CMK (cell line): Measurements from ENCODE around the gene ARHGAP12.
A peak's percentile ranks its signal among the peaks of the same experiment; 100 is the strongest.

Experiments
- DNase-seq: peaks from one replicate; pipeline ENCODE4 v3.0.0-alpha.2; 2010; ENCODE audit warnings: low read depth

Gene ARHGAP12, protein sequence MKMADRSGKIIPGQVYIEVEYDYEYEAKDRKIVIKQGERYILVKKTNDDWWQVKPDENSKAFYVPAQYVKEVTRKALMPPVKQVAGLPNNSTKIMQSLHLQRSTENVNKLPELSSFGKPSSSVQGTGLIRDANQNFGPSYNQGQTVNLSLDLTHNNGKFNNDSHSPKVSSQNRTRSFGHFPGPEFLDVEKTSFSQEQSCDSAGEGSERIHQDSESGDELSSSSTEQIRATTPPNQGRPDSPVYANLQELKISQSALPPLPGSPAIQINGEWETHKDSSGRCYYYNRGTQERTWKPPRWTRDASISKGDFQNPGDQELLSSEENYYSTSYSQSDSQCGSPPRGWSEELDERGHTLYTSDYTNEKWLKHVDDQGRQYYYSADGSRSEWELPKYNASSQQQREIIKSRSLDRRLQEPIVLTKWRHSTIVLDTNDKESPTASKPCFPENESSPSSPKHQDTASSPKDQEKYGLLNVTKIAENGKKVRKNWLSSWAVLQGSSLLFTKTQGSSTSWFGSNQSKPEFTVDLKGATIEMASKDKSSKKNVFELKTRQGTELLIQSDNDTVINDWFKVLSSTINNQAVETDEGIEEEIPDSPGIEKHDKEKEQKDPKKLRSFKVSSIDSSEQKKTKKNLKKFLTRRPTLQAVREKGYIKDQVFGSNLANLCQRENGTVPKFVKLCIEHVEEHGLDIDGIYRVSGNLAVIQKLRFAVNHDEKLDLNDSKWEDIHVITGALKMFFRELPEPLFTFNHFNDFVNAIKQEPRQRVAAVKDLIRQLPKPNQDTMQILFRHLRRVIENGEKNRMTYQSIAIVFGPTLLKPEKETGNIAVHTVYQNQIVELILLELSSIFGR

DNA sequence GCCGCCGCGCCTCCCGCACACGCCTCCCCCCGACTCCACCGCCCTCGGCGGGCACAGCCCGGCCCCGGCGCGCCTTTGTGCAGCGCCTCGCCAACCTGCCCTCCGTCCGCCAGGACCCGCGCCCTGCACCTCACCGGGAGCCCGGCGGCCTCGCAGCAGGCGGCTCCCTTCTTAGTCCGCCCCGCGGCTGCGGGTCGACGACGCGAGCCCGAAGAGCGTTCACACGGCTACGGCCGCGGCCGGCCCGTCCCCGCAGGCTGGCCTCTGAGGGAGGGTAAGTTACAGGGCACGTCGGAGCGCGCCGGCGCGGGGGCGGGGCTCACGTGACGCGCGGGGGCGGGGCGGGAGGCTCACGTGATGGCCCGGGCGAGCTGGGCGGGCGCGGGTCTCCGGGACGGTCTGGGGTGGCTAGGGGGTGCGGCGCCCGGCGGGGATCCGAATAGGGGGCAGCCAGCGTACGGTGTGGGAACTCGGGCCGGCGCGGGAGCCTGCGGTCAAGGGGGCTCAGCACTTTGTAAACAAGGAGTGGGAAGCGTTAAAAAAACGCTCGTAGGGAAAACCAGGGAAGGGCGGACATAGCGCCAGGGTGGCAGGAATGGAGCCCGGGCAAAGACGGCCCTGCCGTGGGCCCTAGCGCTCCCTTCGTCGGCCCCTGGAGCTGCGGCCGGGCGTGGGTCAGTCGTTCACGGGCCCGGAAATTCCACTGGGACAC lies at the start of gene ARHGAP12:
ARHGAP12 (minus strand) TSS at position 283 of the 712 bp plus-strand sequence. CDS start 19,976 bp downstream, outside the sequence.
- peak; percentile 45 for DNase-seq

DNA sequence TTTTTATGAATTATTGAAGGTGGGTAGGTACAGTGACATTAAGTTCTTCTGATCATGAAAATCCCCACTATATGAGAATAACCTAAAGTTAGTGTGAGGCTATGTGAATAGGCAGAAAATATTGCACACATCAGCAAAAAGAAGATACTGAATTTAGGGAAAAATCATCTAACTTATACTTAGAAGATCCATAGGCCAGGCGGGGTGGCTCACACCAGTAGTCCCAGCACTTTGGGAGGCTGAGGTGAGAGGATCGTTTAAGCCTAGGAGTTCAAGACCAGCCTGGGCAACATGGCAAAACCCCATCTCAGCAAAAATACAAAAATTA lies 49.5 kb upstream of the ARHGAP12 start:
- DNase-seq: no peak

DNA sequence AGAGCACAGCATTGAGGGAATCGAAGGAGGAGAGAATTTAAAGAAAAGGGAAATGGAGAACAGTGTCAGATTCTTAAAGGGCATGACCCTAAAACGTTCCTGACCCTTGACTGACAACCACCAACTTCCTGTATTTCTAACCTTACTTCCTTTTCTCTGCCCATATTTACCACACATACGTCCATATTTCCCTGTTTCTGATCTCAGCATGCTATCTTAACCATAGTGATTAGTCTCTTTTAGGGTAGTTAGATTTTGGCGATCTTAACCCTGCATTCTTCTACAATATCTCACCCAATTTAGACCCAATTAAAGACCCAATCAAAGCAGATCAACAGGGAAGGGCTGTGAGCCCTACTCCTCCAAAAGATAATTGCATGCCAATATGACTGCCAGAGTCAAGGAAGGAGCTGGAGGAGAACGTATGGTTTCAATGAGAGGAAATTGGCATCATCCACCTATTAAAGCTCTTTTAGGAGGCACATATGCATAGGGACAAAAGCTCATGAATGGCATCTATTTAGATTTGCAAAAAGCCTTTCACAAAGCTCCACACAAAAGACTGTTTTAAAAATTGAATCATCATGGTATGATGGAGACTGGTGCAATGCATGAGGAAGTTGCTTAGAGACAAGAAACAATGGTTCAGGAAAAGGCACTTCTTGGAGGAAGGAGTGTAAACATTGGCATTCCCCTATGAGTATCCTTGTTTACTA lies 49.0 kb upstream of the ARHGAP12 start:
- peak; percentile 21 for DNase-seq

DNA sequence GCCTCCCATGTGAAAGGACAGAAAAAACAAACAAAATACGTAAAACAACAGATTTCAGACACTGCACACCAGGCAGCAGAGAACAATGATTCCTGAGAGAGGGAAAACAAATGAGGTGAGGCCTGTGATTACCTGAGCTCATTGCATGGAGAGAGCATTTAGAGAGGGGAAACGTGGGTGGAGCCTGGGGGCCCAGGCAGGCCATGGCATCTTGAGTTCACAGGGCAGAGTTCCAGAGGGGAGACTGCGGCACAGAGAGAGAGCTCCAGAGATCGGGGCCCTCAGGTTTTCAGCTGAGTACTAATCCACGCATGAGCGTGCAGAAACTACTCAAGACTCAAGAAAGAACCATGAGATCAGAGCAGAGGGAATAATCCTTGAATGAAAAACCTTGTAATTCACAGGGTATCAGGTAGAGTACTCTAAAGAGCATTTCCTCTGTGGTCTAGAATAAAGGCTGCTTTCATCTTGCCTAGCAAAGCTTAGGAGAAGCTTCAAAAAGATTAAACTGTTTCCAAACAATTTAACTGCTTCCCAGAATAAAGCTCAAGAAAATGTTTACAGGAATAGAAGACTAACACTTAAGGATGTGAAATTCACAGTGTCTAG lies 46.6 kb upstream of the ARHGAP12 start:
- DNase-seq: no peak

DNA sequence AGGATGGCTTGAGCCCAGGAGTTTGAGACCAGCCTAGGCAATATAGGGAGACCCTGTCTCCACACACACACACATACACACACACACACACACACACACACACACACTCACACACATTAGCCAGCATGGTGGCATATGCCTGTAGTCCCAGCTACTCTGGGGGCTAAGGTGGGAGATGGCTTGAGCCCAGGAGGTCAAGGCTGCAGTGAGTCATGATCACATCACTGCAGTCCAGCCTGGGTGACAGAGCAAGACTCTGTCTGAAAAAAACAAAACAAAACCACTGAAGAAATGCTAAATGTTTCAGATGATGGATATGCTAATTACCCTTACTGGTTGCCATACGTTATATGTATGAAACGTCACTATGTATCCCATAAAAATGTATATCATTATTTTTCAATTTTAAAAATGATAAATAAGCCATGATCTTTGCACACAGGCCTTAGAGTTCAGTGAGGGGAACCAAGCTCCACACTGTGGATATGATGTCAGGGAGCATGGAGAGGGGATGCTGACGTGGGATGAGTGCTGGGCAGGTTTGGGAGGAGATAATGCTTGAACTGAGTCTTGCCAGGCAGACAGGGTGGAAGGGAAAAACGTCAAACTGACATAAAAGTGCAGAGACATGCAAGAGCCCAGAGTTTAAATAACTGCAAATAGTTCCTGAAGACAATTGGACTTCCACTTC lies 45.9 kb upstream of the ARHGAP12 start:
- DNase-seq: no peak

DNA sequence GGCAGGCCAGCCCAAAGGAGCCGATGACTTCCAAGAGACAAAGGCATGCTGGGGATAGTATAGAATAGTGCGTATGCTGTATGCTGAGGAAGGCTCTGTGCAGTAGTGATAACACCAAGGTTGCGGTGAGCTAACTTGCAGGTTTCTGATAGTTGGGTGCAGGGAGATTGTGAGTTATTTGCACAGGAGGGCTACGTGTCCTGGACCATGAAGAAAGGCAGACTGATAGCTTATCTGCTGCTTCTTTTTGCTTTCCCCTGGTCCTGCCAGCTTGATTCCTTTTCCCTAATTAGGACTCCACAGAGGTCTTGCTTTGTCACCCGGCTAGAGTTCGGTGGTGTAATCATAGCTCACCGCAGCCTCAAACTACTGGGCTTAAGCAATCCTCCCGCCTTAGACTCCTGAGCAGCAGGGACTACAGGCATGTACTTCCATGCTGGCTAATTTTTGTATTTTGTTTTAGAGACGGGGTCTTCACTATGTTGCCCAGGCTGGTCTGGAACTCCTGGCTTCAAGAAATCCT lies 43.9 kb upstream of the ARHGAP12 start:
- peak; percentile 72 for DNase-seq

DNA sequence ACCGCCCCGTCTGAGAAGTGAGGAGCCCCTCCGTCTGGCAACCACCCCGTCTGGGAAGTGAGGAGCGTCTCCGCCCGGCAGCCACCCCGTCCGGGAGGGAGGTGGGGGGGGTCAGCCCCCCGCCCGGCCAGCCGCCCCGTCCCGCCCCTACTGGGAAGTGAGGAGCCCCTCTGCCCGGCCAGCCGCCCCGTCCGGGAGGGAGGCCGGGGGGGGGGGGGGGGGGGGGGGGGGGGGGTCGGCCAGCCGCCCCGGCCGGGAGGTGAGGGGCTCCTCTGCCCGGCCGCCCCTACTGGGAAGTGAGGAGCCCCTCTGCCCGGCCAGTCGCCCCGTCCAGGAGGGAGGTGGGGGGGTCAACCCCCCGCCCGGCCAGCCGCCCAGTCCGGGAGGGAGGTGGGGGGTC lies 41.2 kb upstream of the ARHGAP12 start:
- DNase-seq: peak; percentile 5

DNA sequence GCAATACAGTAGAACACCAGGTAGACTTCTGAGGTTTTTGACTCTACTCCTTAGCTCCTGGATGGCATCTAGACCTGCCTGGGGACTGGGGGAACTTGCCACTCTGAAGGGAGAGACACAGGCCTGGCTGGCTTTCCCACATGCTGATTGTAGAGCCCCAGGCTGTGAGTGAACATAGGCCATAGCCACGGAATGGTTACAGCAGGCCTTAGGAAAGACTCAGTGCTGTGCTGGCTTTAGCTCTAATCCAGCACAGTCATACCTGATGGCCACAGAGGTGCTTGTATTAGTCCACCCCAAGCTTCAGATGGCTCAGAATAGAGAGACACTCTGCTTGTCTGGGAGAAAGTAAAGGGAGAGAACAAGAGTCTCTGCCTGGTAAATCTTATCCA lies 35.0 kb upstream of the ARHGAP12 start:
- DNase-seq: no peak

DNA sequence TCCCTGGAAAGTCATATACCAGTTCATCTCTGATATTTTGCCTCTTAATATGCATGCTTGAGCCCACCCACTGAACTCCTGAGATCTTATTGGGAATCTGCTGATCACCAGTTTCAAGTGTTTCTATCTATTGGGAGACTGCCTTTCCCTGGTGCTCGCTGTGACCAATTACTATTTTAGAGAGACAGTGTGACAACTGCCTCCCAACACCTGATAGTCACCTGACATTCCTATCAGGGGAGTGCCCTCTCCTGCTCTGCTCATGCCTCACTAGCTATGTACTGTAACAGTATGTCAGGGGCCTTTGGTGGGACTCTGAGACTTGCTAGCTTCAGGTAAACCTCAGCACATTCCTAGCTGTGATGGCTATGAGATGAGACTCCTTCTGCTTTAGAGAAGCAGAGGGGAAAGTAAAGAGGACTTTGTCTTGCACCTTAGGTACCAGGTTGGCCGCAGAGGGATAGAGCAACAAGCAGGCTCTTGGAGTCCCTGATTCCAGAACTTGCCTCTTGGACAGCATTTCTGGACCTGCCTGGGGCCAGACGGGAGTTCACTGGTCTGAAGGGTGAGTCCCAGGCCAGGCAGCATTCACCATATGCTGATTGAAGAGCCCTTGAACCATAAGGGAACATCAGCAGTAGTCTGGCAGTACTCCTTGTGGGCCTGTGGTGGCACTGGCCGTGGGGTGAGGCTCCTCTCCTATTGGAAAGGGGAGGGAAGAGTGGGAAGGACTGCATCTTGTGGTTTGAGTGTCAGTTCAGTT lies 34.4 kb upstream of the ARHGAP12 start:
- no peak for DNase-seq

DNA sequence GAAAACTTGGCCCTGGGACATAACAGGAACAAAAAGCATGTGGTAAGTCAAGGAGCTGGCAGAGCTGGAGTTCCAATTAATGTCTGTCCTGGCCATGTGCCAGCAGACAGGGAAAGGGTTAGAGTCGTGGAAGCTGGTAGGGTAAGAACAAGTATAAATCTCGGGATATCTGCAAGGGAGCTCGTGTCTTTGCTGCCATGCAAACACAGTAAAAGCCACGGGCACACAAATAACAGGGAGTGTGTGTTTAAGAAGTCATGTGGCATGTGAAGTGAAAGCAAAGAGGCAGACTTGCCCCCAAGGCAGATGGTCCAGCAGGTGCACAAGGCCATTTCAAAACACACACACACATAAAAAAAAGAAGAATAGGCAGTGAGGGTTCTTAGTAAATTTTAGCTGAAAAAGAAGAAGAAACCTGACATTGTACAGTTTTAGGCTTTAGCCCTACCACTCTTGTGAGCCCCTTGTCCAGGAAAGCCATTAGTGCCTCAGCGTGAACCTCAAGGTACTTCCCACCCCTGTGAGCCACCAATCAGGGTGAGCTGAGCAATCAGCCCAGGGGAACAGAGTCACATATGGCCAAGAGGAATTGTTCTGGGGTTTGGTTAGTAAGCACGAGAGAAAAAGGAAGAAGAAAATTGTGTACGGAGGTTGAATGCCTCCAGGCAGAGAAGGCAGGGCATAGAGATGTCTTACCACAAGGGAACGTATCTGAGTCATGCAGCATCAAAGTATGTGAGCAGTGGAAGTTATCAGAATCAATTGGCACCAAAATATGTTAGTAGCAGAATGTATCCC lies 32.8 kb upstream of the ARHGAP12 start:
- DNase-seq: no peak

DNA sequence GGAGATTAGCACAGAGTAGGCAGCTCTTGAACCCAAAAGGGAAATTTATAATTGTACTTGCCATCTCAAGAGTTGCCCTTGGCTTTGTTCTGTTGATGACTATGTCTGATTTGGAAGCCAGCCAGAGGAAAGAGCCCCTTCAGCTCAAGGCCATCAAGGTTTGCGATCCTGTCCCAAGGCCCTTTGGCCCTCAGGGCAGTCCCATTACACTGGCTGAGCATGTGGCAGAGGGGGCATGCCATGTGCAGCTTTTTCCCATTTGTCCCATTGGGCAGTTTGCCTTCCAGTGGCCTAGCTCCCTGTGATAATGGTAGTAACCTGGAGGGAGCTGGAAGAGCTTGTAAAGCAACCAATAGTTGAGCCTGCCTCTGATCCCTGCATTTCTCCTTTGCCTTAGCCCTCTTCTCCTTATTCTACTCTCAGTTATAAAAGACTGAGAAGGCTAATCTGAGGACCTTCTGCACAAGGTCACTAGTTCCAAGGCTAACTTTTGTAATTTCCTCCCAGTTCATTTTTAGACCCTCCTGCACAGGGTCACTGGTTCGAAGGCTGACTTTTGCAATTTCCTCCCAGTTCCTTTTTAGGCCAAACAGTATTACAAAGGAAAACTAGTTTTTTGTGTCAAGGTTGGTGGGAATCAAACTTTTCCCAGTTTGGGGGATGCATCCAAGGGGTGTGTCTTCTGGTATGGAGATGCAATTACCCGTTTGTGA lies 31.0 kb upstream of the ARHGAP12 start:
- no peak for DNase-seq

DNA sequence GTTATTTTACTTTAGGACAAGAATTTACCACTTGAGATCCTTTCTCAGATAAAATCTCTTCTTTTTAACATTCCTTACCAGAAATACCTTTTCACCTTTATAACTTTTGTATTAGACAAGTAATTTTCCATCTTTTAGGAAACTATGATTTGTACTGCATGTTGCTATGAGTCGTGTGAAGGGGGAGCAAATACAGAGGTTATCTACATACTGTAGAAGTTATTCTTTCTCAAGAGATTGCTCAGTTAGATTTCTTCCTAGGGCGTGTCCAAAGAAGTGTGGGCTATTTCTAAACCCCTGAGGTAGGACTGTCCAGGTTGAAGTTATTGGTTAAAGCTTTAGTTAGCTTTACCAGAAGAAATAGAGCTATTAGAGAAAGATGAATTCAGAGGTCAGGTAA lies 30.2 kb upstream of the ARHGAP12 start:
- DNase-seq: no peak

DNA sequence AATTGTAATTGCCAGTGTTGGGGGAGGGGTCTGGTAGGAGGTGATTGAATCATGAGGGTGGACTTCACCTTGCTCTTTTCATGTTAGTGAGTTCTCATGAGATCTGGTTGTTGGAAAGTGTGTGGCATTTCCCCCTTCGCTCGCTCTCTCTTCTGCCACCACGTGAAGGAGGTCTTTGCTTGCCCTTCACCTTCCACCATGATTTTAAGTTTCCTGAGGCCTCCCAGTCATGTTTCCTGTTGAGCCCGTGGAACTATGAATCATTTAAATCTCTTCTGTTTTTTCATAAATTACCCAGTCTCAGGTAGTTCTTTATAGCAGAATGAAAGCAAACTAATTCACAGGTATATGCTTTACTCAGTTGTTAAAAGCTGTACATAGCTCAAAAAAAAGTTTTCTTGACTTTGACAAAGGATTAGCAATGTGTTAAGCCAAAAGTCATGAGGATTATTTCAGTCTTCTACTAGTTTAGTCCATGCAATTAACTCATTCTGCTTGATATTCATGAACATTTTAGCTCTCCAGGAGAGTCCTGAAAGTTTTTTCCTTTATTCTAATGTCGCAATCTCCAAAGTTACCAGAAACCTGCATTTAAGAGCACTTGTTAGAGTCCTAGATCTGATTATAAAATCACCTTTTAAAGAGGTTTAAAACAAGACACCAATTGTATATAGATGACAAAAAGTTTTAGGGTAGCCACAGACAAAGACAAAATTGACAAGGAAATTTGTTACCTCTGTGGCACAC lies 27.7 kb upstream of the ARHGAP12 start:
- no peak for DNase-seq

DNA sequence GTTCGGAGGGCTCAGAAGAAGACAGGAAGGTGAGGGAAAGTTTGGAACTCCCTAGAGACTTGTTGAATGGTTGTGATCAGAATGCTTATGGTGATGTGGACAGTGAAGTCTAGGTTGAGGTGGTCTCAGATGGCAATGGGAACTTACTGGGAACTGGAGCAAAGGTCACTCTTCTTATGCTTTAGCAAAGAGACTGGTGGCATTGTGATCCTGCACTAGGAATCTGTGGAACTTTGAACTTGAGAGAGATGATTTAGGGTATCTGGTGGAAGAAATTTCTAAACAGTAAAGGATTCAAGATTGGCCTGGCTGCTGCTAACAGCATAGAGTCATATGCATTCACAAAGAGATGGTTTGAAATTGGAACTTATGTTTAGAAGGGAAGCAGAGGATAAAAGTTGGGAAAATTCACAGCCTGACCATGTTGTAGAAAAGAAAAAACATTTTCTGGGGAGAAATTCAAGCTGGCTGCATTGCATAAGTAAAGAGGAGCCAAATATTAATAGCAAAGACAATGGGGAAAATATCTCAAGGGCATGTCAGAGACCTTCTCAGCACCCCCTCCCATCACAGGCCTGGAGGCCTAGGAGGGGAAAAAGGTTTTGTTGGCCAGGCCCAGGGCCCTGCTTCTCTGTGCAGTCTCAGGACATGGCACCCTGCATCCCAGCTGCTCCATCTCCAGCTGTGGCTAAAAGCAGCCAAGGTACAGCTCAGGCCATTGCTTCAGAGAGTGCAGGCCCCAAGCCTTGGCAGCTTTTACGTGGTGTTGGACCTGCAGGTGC lies 26.0 kb upstream of the ARHGAP12 start:
- no peak for DNase-seq

DNA sequence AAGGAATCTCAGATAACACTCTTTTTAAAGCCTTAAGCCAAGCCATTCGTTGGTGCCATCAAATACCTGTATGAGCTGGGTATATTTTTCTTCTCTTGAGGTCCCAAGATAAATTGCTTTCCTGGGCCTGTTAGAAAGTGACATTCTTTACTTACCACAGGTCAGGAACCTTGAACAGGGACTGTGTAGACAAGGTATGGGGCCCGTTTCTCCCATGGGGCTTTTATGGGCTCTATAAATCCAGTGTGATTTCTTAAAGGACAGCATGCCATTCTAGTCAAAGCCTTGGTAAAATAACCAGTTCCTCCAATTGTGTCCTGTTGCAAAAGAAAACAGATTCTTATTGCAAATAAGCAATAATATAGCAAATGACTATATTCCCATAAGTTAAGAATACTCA lies 24.8 kb upstream of the ARHGAP12 start:
- DNase-seq: no peak

DNA sequence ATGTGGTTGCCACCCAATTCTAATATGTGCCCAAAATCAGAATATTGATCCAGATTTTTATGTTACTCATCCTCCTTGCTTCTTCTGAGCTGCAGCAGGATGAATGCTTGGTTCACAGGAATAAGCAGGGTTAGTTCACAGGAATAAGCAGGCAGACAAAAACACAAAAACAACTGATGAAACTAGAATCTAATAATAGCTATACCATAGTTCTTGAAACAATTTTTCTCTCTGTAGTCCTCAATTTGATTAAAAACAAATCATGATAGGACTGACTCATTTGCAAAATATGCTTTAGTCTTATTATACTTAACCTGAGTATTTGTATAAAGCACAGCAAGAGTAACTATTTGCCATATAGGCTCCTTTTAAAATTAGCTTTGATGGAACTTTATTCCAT lies 24.4 kb upstream of the ARHGAP12 start:
- DNase-seq: no peak

DNA sequence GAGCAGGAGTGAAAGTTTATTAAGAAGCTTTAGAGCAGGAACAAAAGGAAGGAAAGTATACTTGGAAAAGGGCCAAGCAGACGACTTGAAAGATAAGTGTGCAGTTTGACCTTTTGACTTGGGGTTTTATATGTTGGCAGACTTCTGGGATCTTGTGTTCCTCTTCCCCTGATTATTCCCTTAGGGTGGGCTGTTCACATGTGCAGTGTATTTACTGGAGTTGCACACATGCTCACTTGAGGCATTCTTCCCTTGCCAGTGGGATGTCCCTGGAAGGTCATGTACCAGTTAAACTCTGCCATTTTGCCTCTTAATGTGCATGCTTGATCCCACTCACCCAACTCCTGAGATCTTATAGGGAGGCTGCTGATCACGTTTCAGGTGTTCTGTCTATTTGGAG lies 23.4 kb upstream of the ARHGAP12 start:
- peak; percentile 52 for DNase-seq
